B cell (primary cell): ENCODE data around the gene SMARCD3. TPM values are rescaled to one million over a fixed set of nuclear protein-coding genes. Genes with fewer than 3 reads are reported as not detected.

Experiments
- ATAC-seq: fragments of 200-7000 bp; cut with Tn5 transposase; one replicate; pipeline ENCODE4 v1.10.0; 2021; ENCODE audit warnings: low read depth, mild to moderate bottlenecking, moderate number of reproducible peaks, moderate library complexity
- CTCF ChIA-PET: fragments of 350-600 bp; sonication (Branson Sonifier 250); formaldehyde crosslinking; loops from one replicate; lab custom pipeline; 2021; ENCODE audit warnings: antibody characterized with exemption, inconsistent platforms; lab: Charles Lee
- POLR2A ChIA-PET: fragments of 350-600 bp; sonication (Branson Sonifier 250); formaldehyde crosslinking; loops from one replicate; lab custom pipeline; 2021; ENCODE audit warnings: antibody characterized with exemption; lab: Charles Lee
- DNase-seq: peaks from one replicate; pipeline ENCODE4 v3.0.0; 2013
- H2AFZ ChIP-seq: 2 replicates; pipeline ENCODE4 v1.6.1; 2012; ENCODE audit warnings: mild to moderate bottlenecking, low read depth, low read length; ENCODE audit not compliant: insufficient read depth, poor library complexity, severe bottlenecking
- H3K27ac ChIP-seq, 2 donors: 1 replicate in 1 of 2; 2 replicates in 1 of 2; pipeline ENCODE4 v1.5.1; 2012 to 2013; ENCODE audit warnings: low read length in 2 of 2, mild to moderate bottlenecking in 2 of 2, moderate library complexity in 1 of 2
- H3K27me3 ChIP-seq, 4 experiments: fragments of 200-600 bp in 1 of 4; sonication (generic) in 1 of 4; replicated peaks in 1 of 4; 1 replicate in 2 of 4; 2 replicates in 2 of 4; pipeline versions ENCODE4 v1.6.1 to v1.7.0; 2013 to 2016; ENCODE audit warnings: low read length in 3 of 4, mild to moderate bottlenecking in 2 of 4, mixed read lengths in 1 of 4, moderate library complexity in 1 of 4; ENCODE audit not compliant: insufficient read depth in 4 of 4, control insufficient read depth in 3 of 4; ENCODE audit errors: control extremely low read depth in 1 of 4
- H3K36me3 ChIP-seq, 2 experiments: replicated peaks in 1 of 2; 1 replicate in 1 of 2; 2 replicates in 1 of 2; pipeline versions ENCODE4 v1.6.1 to v1.7.1; 2013; ENCODE audit warnings: low read length in 1 of 2; ENCODE audit not compliant: insufficient read depth in 2 of 2, control insufficient read depth in 1 of 2; ENCODE audit errors: control extremely low read depth in 1 of 2, extremely low read depth in 1 of 2
- H3K4me1 ChIP-seq, 2 donors: fragments of 200-600 bp in 1 of 2; sonication (generic) in 1 of 2; 1 replicate in 1 of 2; 2 replicates in 1 of 2; pipeline versions ENCODE4 v1.5.1 to v1.6.1; 2013 to 2017; ENCODE audit warnings: low read length in 2 of 2; ENCODE audit not compliant: control insufficient read depth in 2 of 2, insufficient read depth in 2 of 2
- H3K4me2 ChIP-seq: replicated peaks from 2 replicates; pipeline ENCODE3; 2012; ENCODE audit warnings: mild to moderate bottlenecking, low read depth, low read length; ENCODE audit not compliant: poor library complexity, severe bottlenecking
- H3K4me3 ChIP-seq, 5 experiments: fragments of 200-600 bp in 1 of 5; sonication (generic) in 1 of 5; 1 replicate in 3 of 5; 2 replicates in 2 of 5; pipeline versions ENCODE4 v1.5.1 to v1.7.0; 2011 to 2016; ENCODE audit warnings: low read length in 4 of 5, mild to moderate bottlenecking in 4 of 5, low read depth in 2 of 5, control low read depth in 1 of 5, moderate library complexity in 1 of 5; ENCODE audit not compliant: insufficient read depth in 1 of 5; ENCODE audit errors: control extremely low read depth in 1 of 5, extremely low read depth in 1 of 5
- H3K79me2 ChIP-seq: fragments of 200-600 bp; sonication (generic); one replicate; pipeline ENCODE4 v1.6.0; 2016; ENCODE audit warnings: low read length; ENCODE audit not compliant: control insufficient read depth, insufficient read depth
- H3K9ac ChIP-seq: fragments of 200-600 bp; sonication (generic); 2 replicates; pipeline ENCODE4 v1.6.1; 2017; ENCODE audit warnings: mild to moderate bottlenecking, low read length, moderate library complexity
- H3K9me3 ChIP-seq, 3 donors: one replicate each; pipeline versions ENCODE4 v1.6.1 to v1.7.1; 2013; ENCODE audit warnings: low read length in 2 of 3; ENCODE audit not compliant: control insufficient read depth in 2 of 3, insufficient read depth in 1 of 3; ENCODE audit errors: control extremely low read depth in 1 of 3
- H4K20me1 ChIP-seq: 2 replicates; pipeline ENCODE4 v1.6.0; 2012; ENCODE audit warnings: mild to moderate bottlenecking, low read length; ENCODE audit not compliant: insufficient read depth, control insufficient read depth, poor library complexity, severe bottlenecking
- H3K27ac Mint-ChIP-seq: one replicate; pipeline ENCODE4 v1.8.0; 2021; ENCODE audit warnings: mixed read lengths
- H3K27me3 Mint-ChIP-seq: one replicate; pipeline ENCODE4 v1.8.0; 2021; ENCODE audit warnings: mixed read lengths
- H3K4me1 Mint-ChIP-seq: one replicate; pipeline ENCODE4 v1.8.0; 2021; ENCODE audit warnings: mixed read lengths
- H3K4me3 Mint-ChIP-seq: one replicate; pipeline ENCODE4 v1.8.0; 2021; ENCODE audit warnings: mixed read lengths
- H3K9me3 Mint-ChIP-seq: one replicate; pipeline ENCODE4 v1.8.0; 2022; ENCODE audit warnings: mixed read lengths; ENCODE audit not compliant: insufficient read depth
- EZH2 ChIP-seq: IDR thresholded peaks from 2 replicates; pipeline ENCODE4 v1.6.1; 2012; ENCODE audit warnings: borderline replicate concordance, low read depth, mild to moderate bottlenecking, moderate library complexity, low read length; ENCODE audit not compliant: insufficient read depth, poor library complexity, severe bottlenecking
- WGBS: methylation state at CpG from one replicate; pipeline ENCODE4 v1.1.5; 2013; ENCODE audit warnings: missing lambda C conversion rate; ENCODE audit not compliant: insufficient coverage; 5-methylcytosine and 5-hydroxymethylcytosine counted together
- intact Hi-C: fragments of 100-400 bp; cut with micrococcal nuclease; formaldehyde crosslinking; loops from one replicate; pipeline ENCODE4 v1.10.0; 2022
- polyA plus RNA-seq: library from polyadenylated mRNA; depleted of rRNA; stranded (reverse); fragments of >200 nt; gene quantifications from 2 replicates; pipeline ENCODE4 v1.2.3, GENCODE V29; 2012
- total RNA-seq, 2 donors: library from RNA; stranded (reverse); fragments of 120-200 nt in 1 of 2; gene quantifications; 1 replicate in 1 of 2; 2 replicates in 1 of 2; pipeline versions ENCODE4 v1.2.3 to v1.2.4, GENCODE V29; 2013 to 2022
- TF ChIP-seq, protein P1 (sequence below): fragments of 200-600 bp; IDR thresholded peaks from one replicate; pipeline ENCODE4 v1.8.0; 2022; ENCODE audit warnings: antibody characterized with exemption, mild to moderate bottlenecking

Gene SMARCD3
- total and polyA plus RNA-seq, 2 donors (not counting 1 experiment from before 2014, with no cell fraction given) = 1.0 TPM; not detected in 1

DNA sequence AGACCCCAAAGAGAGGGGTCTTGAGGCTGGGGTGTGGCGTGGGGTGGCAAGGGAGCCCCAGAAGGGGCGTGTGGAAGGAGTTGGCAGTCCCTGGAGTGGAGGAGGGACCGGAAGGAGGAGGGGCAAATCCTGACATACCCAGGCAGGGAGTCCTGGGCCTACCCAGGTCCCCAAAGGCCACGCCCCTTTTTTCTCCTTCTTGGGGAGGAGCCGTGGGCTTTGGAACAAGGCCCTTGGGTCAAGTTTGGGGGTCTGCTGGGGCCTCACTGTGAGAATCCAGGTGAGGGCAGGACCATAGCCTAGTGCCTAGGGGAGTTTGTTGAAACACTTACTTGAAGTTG lies 1.2 kb upstream of the SMARCD3 start:
- peak overlapping the region; percentile 82 for H2AFZ ChIP-seq
- H4K20me1 ChIP-seq = no peaks in the 10 kb centered on the region
- no peaks in the 10 kb centered on the region for H3K36me3 ChIP-seq
- H3K27ac Mint-ChIP-seq = no peak overlapping the region
- no peak overlapping the region for H3K4me3 ChIP-seq
- H3K9ac ChIP-seq = no peak overlapping the region
- no peaks in the 10 kb centered on the region for H3K9me3 Mint-ChIP-seq
- H3K27me3 Mint-ChIP-seq = peaks cover 43% of the 10 kb centered on the region
- DNase-seq = peak; percentile 27
- H3K27me3 ChIP-seq = peaks cover 0 to 71% (median 29%) of the 10 kb centered on the region in 4 experiments
- POLR2A ChIA-PET = interaction anchor here (0.5 kb wide), 1 partner anchor 23 kb away, joined by 3 read pairs; the partner anchor contains the start of gene ABCF2
- peaks cover 41% of the 10 kb centered on the region for H3K4me1 Mint-ChIP-seq
- no peak overlapping the region for H3K27ac ChIP-seq
- H3K4me3 Mint-ChIP-seq = peak overlapping the region; percentile 86
- 45% methylated on average over 4 of the region's 5 CpGs for WGBS
- H3K4me2 ChIP-seq = peak overlapping the region; percentile 98
- no peaks in the 10 kb centered on the region for H3K79me2 ChIP-seq
- CTCF ChIA-PET = no interaction called here
- ATAC-seq = no peak
- H3K9me3 ChIP-seq = peaks cover 0 to 15% (median 0%) of the 10 kb centered on the region in 3 donors
- peaks cover 33 to 42% of the 10 kb centered on the region in 2 donors for H3K4me1 ChIP-seq
- TF ChIP-seq, protein P1, sequence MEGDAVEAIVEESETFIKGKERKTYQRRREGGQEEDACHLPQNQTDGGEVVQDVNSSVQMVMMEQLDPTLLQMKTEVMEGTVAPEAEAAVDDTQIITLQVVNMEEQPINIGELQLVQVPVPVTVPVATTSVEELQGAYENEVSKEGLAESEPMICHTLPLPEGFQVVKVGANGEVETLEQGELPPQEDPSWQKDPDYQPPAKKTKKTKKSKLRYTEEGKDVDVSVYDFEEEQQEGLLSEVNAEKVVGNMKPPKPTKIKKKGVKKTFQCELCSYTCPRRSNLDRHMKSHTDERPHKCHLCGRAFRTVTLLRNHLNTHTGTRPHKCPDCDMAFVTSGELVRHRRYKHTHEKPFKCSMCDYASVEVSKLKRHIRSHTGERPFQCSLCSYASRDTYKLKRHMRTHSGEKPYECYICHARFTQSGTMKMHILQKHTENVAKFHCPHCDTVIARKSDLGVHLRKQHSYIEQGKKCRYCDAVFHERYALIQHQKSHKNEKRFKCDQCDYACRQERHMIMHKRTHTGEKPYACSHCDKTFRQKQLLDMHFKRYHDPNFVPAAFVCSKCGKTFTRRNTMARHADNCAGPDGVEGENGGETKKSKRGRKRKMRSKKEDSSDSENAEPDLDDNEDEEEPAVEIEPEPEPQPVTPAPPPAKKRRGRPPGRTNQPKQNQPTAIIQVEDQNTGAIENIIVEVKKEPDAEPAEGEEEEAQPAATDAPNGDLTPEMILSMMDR = no peak
- no peak for TF ChIP-seq EZH2
- intact Hi-C loops = loop anchor here (2.0 to 5.0 kb wide), 3 partner anchors 53 to 383 kb away; partner anchors contain the start of gene NUB1

DNA sequence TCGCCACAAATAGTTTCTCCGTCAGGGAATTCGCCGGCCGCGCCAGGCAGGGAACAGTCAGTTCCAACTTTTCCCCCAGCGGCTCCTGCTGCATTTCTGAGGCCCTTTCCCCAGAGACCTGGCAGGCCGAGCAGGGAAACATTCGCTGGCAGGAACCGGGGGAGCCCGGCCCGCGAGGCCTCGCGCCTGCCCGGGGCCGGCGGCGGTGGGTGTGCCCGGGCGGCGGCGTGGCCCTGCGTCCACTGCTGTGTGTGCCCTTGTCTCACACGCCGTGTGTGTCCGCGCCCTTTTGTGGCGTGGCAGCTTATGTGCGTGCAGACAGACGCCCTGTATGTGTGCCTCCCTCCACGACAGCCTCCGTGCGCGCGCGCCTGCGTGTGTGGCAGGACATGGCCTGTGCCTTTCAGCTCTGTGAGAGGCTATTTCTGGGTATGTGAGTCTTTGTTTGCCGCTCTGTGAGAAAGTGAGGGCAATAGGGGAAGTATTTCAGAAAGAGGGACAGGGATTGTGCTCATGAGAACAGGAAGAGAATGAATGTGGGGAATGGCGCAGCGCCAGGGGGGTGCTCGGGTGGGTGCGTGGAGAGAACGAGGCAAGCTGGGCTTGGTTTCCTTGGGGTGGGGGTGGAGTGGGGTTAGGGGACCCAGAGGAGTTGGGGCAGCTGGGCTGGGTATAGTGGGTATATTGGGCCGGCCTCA lies 689 bp upstream of the SMARCD3 start:
- H3K9ac ChIP-seq = peak overlapping the region; percentile 61
- H2AFZ ChIP-seq = peak overlapping the region; percentile 82
- peak overlapping the region; percentile 98 for H3K4me2 ChIP-seq
- ATAC-seq = peak; percentile 9
- no peak overlapping the region for H3K27ac ChIP-seq
- H3K9me3 ChIP-seq = peaks cover 0 to 16% (median 0%) of the 10 kb centered on the region in 3 donors
- peaks cover 39 to 47% of the 10 kb centered on the region in 2 donors for H3K4me1 ChIP-seq
- peak; percentile 69 for DNase-seq
- Mint-ChIP-seq H3K27me3 (peaks cover 38% of the 10 kb centered on the region), H3K27ac (peak overlapping the region; percentile 74), H3K9me3 (no peaks in the 10 kb centered on the region), H3K4me1 (peaks cover 46% of the 10 kb centered on the region), H3K4me3 (peak overlapping the region; percentile 86)
- H3K4me3 ChIP-seq = peak overlapping the region in 3 of 5 experiments; percentile 54 to 69 (median 55)
- no peaks in the 10 kb centered on the region for H3K79me2 ChIP-seq
- ChIA-PET CTCF (no interaction called here), POLR2A (interaction anchor here (0.5 kb wide), 2 partner anchors 22 to 1479 kb away, joined by 3 read pairs; partner anchors contain the start of gene ABCF2)
- intact Hi-C loops = loop anchor here (2.0 to 5.0 kb wide), 3 partner anchors 54 to 383 kb away; partner anchors contain the start of gene NUB1
- WGBS = 4% methylated on average over 45 of the region's 45 CpGs
- no peaks in the 10 kb centered on the region for H4K20me1 ChIP-seq
- no peaks in the 10 kb centered on the region for H3K36me3 ChIP-seq
- TF ChIP-seq EZH2 = no peak
- TF ChIP-seq, protein P1 = no peak
- H3K27me3 ChIP-seq = peaks cover 0 to 75% (median 30%) of the 10 kb centered on the region in 4 experiments
